ENCODE results near the gene ATP8A2. TPM values are rescaled to one million over a fixed set of nuclear protein-coding genes. Genes with fewer than 3 reads are reported as not detected.

ATP8A2 gene
- total and polyA plus RNA-seq, 4 donors = 0.31 to 2.7 (median 1.1) TPM

DNA sequence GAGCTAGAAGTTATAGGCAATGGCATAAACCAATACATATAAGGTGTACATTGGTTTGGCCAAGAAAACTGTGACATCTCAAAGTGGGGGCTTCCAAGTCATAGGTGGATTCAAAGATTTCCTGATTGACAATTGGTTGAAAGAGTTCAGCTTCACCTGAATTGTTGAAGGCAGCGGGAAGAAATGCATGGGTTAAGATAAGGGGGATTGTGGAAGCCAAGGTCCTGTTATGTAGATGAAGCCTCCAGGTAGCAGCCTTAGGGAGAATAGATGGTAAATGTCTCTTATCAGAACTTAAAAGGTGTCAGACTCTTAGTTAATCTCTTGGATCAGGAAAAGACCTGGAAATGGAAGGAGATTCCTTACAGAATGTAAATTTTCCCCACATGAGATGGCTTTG is 26.0 kb downstream of the ATP8A2 start:
- TF ChIP-seq, protein P1, sequence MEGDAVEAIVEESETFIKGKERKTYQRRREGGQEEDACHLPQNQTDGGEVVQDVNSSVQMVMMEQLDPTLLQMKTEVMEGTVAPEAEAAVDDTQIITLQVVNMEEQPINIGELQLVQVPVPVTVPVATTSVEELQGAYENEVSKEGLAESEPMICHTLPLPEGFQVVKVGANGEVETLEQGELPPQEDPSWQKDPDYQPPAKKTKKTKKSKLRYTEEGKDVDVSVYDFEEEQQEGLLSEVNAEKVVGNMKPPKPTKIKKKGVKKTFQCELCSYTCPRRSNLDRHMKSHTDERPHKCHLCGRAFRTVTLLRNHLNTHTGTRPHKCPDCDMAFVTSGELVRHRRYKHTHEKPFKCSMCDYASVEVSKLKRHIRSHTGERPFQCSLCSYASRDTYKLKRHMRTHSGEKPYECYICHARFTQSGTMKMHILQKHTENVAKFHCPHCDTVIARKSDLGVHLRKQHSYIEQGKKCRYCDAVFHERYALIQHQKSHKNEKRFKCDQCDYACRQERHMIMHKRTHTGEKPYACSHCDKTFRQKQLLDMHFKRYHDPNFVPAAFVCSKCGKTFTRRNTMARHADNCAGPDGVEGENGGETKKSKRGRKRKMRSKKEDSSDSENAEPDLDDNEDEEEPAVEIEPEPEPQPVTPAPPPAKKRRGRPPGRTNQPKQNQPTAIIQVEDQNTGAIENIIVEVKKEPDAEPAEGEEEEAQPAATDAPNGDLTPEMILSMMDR (IDR thresholded peaks at IDR 0.05; ENCODE audit: control extremely low read depth, extremely low read depth) = no peak
- peaks cover 0 to 2% (median 0%) of the 10 kb centered on the region in 4 donors for H3K9me3 ChIP-seq (ENCODE audit: control insufficient read depth in 4 of 4, insufficient read depth in 3 of 4, low read length in 3 of 4)

GRCh38 chr13:25400925-25401324 is 29.2 kb downstream of the ATP8A2 start:
- Histone ChIP-seq H3K4me3 (no peak overlapping the region), H3K27me3 (ENCODE audit: control insufficient read depth in 3 of 3, insufficient read depth in 3 of 3, low read length in 2 of 3) (no peaks in the 10 kb centered on the region), H3K27ac (ENCODE audit: low read depth in 1 of 2, low read length in 1 of 2) (no peak overlapping the region), H3K4me1 (ENCODE audit: control insufficient read depth in 5 of 5, insufficient read depth in 5 of 5, low read length in 5 of 5) (no peaks in the 10 kb centered on the region), H3K9me3 (ENCODE audit: control insufficient read depth in 4 of 4, insufficient read depth in 3 of 4, low read length in 3 of 4) (peaks cover 0 to 6% (median 0%) of the 10 kb centered on the region in 4 donors), H3K36me3 (ENCODE audit: control insufficient read depth in 4 of 4, insufficient read depth in 4 of 4, low read length in 4 of 4) (no peaks in the 10 kb centered on the region), H3K9ac (ENCODE audit: insufficient read depth in 1 of 2, low read length in 2 of 2) (no peak overlapping the region)
- 64 to 68% methylated on average over 6 of the region's 6 CpGs for WGBS, 2 donors
- no peak for ATAC-seq (ENCODE audit: insufficient read depth, low FRiP score)
- TF ChIP-seq, protein P1 (IDR thresholded peaks at IDR 0.05; ENCODE audit: control extremely low read depth, extremely low read depth) = no peak
- no peak for DNase-seq

More for the DNA sequence above, 26.0 kb downstream of the ATP8A2 start:
- H3K9ac ChIP-seq (ENCODE audit: insufficient read depth in 1 of 2, low read length in 2 of 2) = no peak overlapping the region
- no peak for ATAC-seq (ENCODE audit: insufficient read depth, low FRiP score)
- no peak for DNase-seq
- no peak overlapping the region for H3K4me3 ChIP-seq
- 69 to 74% methylated on average over 1 of the region's 1 CpG for WGBS, 2 donors
- H3K27ac ChIP-seq (ENCODE audit: low read depth in 1 of 2, low read length in 1 of 2) = no peak overlapping the region
- no peaks in the 10 kb centered on the region for H3K27me3 ChIP-seq (ENCODE audit: control insufficient read depth in 3 of 3, insufficient read depth in 3 of 3, low read length in 2 of 3)
- no peaks in the 10 kb centered on the region for H3K36me3 ChIP-seq (ENCODE audit: control insufficient read depth in 4 of 4, insufficient read depth in 4 of 4, low read length in 4 of 4)
- H3K4me1 ChIP-seq (ENCODE audit: control insufficient read depth in 5 of 5, insufficient read depth in 5 of 5, low read length in 5 of 5) = no peaks in the 10 kb centered on the region

DNA sequence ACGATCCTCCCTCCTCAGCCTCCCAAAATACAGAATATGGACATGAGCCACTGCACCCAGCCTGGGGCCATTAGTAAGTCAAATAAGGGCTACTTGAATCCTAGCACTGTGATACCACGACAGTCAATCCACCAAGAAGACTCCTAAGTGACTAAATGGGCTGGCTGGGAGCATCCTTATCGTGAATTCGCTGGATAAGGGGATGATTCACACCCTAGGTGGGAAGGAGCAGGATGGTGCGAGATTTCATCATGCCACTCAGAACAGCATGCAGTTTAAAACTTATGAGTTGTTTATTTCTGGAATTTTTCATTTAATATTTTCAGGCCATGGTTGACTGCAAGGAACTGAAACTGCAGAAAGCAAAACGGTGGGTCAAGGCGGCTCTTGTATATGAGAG is 30.2 kb downstream of the ATP8A2 start:
- Histone ChIP-seq H3K27ac (ENCODE audit: low read depth in 1 of 2, low read length in 1 of 2) (no peak overlapping the region), H3K36me3 (ENCODE audit: control insufficient read depth in 4 of 4, insufficient read depth in 4 of 4, low read length in 4 of 4) (no peaks in the 10 kb centered on the region), H3K9me3 (ENCODE audit: control insufficient read depth in 4 of 4, insufficient read depth in 3 of 4, low read length in 3 of 4) (peaks cover 0 to 6% (median 0%) of the 10 kb centered on the region in 4 donors), H3K4me1 (ENCODE audit: control insufficient read depth in 5 of 5, insufficient read depth in 5 of 5, low read length in 5 of 5) (no peaks in the 10 kb centered on the region), H3K4me3 (no peak overlapping the region), H3K9ac (ENCODE audit: insufficient read depth in 1 of 2, low read length in 2 of 2) (no peak overlapping the region), H3K27me3 (ENCODE audit: control insufficient read depth in 3 of 3, insufficient read depth in 3 of 3, low read length in 2 of 3) (no peaks in the 10 kb centered on the region)
- ATAC-seq (ENCODE audit: insufficient read depth, low FRiP score) (no peak), DNase-seq (no peak)
- TF ChIP-seq, protein P1 (IDR thresholded peaks at IDR 0.05; ENCODE audit: control extremely low read depth, extremely low read depth) = no peak
- WGBS, 2 donors = 84 to 89% methylated on average over 7 of the region's 7 CpGs

DNA sequence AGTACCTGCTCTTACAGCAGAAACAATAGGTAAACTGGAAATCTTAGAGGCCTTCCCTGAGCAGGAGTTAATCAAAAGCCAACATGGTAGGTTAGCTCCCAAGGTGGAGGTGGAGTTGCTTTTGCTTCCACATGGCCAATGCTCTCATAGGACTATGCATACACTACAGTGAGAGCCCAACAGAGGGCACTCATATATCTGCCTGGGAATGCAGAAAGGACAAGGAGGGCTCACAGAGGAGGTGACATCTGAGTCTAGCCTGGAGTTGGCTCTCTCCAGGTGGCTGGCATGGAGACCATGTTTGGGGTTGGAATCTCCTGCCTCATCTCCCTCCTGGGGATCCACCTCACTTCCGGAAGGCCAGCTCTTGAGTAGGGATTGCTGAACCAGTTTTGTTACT is 34.6 kb downstream of the ATP8A2 start:
- Histone ChIP-seq H3K4me3 (no peak overlapping the region), H3K9me3 (ENCODE audit: control insufficient read depth in 4 of 4, insufficient read depth in 3 of 4, low read length in 3 of 4) (peaks cover 0 to 4% (median 2%) of the 10 kb centered on the region in 4 donors), H3K27ac (ENCODE audit: low read depth in 1 of 2, low read length in 1 of 2) (no peak overlapping the region), H3K9ac (ENCODE audit: insufficient read depth in 1 of 2, low read length in 2 of 2) (no peak overlapping the region), H3K4me1 (ENCODE audit: control insufficient read depth in 5 of 5, insufficient read depth in 5 of 5, low read length in 5 of 5) (no peaks in the 10 kb centered on the region), H3K27me3 (ENCODE audit: control insufficient read depth in 3 of 3, insufficient read depth in 3 of 3, low read length in 2 of 3) (no peaks in the 10 kb centered on the region), H3K36me3 (ENCODE audit: control insufficient read depth in 4 of 4, insufficient read depth in 4 of 4, low read length in 4 of 4) (no peaks in the 10 kb centered on the region)
- TF ChIP-seq, protein P1 (IDR thresholded peaks at IDR 0.05; ENCODE audit: control extremely low read depth, extremely low read depth) = no peak
- DNase-seq (peak in 2 of 3 donors; percentile 4 to 10), ATAC-seq (ENCODE audit: insufficient read depth, low FRiP score) (no peak)
- WGBS, 2 donors = 78 to 90% methylated on average over 1 of the region's 1 CpG
